Measurements from ENCODE around the gene PPP1R1B.

Gene PPP1R1B

GRCh38 chr17:39635614-39636176, 8.9 kb downstream of the PPP1R1B start:
- no peak for DNase-seq

- no peak for DNase-seq
Observed at GRCh38 chr17:39636587-39636926, 9.8 kb downstream of the PPP1R1B start.

- peak; percentile 90 for DNase-seq
Observed at GRCh38 chr17:39636927-39637736, 10.4 kb downstream of the PPP1R1B start, which contains the start of gene STARD3. Gene STARD3 (plus strand): TSS chr17:39637144. CDS start chr17:39653532, 16,388 bp downstream.

GRCh38 chr17:39638317-39638716, 11.6 kb downstream of the PPP1R1B start:
- no peak for DNase-seq

- DNase-seq, result no peak
Observed at GRCh38 chr17:39639043-39639442, 12.3 kb downstream of the PPP1R1B start.

GRCh38 chr17:39639566-39640458, 13.1 kb downstream of the PPP1R1B start:
- DNase-seq, result no peak

- no peak for DNase-seq
Observed at GRCh38 chr17:39640591-39641031, 13.9 kb downstream of the PPP1R1B start.

GRCh38 chr17:39641097-39641496, 14.3 kb downstream of the PPP1R1B start:
- DNase-seq, result no peak

GRCh38 chr17:39641883-39642282, 15.1 kb downstream of the PPP1R1B start:
- no peak for DNase-seq

- DNase-seq, result no peak
Observed at GRCh38 chr17:39642291-39643074, 15.7 kb downstream of the PPP1R1B start.

- DNase-seq, result no peak
Observed at GRCh38 chr17:39643271-39643670, 16.5 kb downstream of the PPP1R1B start.

GRCh38 chr17:39647256-39647655, 20.5 kb downstream of the PPP1R1B start:
- DNase-seq, result no peak

GRCh38 chr17:39648616-39649366, 22.0 kb downstream of the PPP1R1B start:
- no peak for DNase-seq

GRCh38 chr17:39650121-39650579, 23.4 kb downstream of the PPP1R1B start:
- DNase-seq, result no peak

- DNase-seq, result no peak
Observed at GRCh38 chr17:39651923-39652586, 25.3 kb downstream of the PPP1R1B start.

GRCh38 chr17:39652587-39653315, 26.0 kb downstream of the PPP1R1B start:
- DNase-seq, result no peak

- DNase-seq, result no peak
Observed at GRCh38 chr17:39653316-39653661, 26.5 kb downstream of the PPP1R1B start.

GRCh38 chr17:39653662-39654331, 27.0 kb downstream of the PPP1R1B start:
- peak; percentile 67 for DNase-seq

GRCh38 chr17:39655105-39655504, 28.4 kb downstream of the PPP1R1B start:
- no peak for DNase-seq

- no peak for DNase-seq
Observed at GRCh38 chr17:39658346-39658745, 31.6 kb downstream of the PPP1R1B start.

Measured in stimulated activated naive CD4-positive, alpha-beta T cell treated with Interleukin-2 at 50 U/mL for 16 hours (primary cell).